Activated CD4-positive, alpha-beta T cell treated with anti-CD3 and anti-CD28 coated beads for 48 hours (primary cell): Measurements from ENCODE around the gene UNK.

Experiments
- DNase-seq: peaks from one replicate; pipeline ENCODE4 v3.0.0-alpha.2; 2020

Gene UNK

GRCh38 chr17:75823257-75824041 lies 38.8 kb downstream of the UNK start:
- no peak for DNase-seq

- DNase-seq, result no peak
Measured at GRCh38 chr17:75824050-75824552, 39.5 kb downstream of the UNK start.

- DNase-seq, result no peak
Measured at GRCh38 chr17:75824666-75825065, 40.1 kb downstream of the UNK start.

GRCh38 chr17:75825149-75825552 lies 40.5 kb downstream of the UNK start:
- no peak for DNase-seq

- no peak for DNase-seq
Measured at GRCh38 chr17:75825748-75826370, 41.3 kb downstream of the UNK start.

GRCh38 chr17:75826561-75827307 lies 42.1 kb downstream of the UNK start:
- DNase-seq, result no peak

- DNase-seq, result peak; percentile 78
Measured at GRCh38 chr17:75827308-75828075, 42.9 kb downstream of the UNK start.

GRCh38 chr17:75828076-75828400 lies 43.4 kb downstream of the UNK start:
- DNase-seq, result no peak

- DNase-seq, result no peak
Measured at GRCh38 chr17:75828741-75829140, 44.1 kb downstream of the UNK start.

GRCh38 chr17:75829747-75830146 lies 45.1 kb downstream of the UNK start:
- no peak for DNase-seq

GRCh38 chr17:75830164-75831031 lies 45.8 kb downstream of the UNK start:
- DNase-seq, result peak; percentile 48

- DNase-seq, result no peak
Measured at GRCh38 chr17:75831032-75831571, 46.5 kb downstream of the UNK start.

GRCh38 chr17:75832164-75832651 lies 47.6 kb downstream of the UNK start:
- peak; percentile 57 for DNase-seq

- no peak for DNase-seq
Measured at GRCh38 chr17:75832652-75833400, 48.2 kb downstream of the UNK start.

- no peak for DNase-seq
Measured at GRCh38 chr17:75834279-75834920, 49.8 kb downstream of the UNK start.

- no peak for DNase-seq
Measured at GRCh38 chr17:75834928-75835653, 50.5 kb downstream of the UNK start.

- DNase-seq, result no peak
Measured at GRCh38 chr17:75835654-75835987, 51.0 kb downstream of the UNK start.

- DNase-seq, result no peak
Measured at GRCh38 chr17:75836605-75837004, 52.0 kb downstream of the UNK start.

GRCh38 chr17:75837899-75838298 lies 53.3 kb downstream of the UNK start:
- DNase-seq, result no peak

GRCh38 chr17:75838410-75838809 lies 53.8 kb downstream of the UNK start:
- DNase-seq, result no peak
